NCI-H2227 (cell line): ENCODE results near the gene CACNA2D3.

Source experiments
- DNase-seq: peaks from one replicate; lab custom pipeline; 2025; ENCODE audit not compliant: unreplicated experiment; lab: John Stamatoyannopoulos, UW

The CACNA2D3 gene

DNA sequence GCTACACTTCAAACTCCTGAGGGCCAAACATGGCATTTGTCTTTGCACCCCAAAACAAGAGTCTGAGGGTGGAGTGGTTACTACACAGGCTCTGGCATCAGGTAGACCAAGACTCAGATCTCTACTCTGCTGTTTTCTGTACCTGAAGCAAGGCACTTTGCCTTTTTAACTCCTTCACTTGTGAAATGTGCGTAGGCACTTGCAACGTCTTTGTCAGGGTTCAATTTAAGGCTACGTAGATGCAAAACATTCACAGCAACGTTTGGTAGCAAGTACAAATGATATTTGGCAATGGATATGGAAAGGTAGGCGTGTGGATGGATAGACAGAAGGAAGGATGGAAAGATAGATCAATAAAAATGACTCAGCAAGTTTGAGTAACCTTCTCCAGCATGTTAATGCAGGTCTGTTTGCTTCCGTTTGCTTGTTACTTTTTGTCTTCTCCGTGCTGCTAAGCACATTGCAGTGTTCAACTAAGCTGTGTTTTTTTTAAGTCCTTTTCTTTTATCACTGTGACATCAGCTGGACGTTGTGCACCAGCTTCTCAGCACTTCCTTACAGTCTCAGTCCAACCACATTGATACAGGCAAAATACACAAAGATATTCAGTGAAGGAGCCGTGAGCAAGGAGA, 704.8 kb downstream of the CACNA2D3 start:
- DNase-seq, result no peak

DNA sequence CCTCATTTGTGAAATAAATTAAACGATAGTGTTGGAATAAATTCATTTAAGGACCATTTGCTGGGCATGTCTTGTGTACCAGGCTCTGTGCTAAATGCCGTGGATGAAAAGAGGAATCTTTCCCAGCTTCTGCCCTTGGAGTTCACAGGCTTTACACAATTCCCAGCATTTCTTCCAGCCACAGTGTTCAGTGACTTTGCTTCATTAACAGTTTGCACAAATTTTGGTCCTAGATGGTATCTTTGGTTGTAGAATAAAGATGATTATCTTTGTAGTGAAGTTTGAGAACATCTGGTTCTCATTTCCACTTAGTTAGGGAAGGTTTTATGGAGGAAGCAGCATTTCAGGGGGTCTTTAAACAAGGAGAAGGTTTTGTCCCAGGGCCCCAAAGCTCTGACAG, 705.4 kb downstream of the CACNA2D3 start:
- no peak for DNase-seq

DNA sequence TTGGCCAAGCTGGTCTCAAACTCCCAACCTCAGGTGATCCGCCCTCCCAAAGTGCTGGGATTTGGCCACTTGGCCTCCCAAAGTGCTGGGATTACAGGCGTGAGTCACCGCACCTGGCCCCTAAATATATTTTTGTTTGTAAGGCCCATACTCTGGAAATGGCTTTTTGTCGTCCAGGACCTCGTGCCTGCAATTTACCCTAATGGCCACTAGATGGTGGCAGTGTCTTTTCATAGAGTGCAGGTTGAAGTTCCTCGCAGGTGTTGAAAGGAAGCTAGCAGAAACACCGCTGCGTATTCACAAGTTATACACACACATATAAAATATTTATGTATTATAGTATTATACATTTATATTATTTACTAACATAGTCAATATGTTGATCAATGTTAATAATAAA, 708.3 kb downstream of the CACNA2D3 start:
- no peak for DNase-seq

DNA sequence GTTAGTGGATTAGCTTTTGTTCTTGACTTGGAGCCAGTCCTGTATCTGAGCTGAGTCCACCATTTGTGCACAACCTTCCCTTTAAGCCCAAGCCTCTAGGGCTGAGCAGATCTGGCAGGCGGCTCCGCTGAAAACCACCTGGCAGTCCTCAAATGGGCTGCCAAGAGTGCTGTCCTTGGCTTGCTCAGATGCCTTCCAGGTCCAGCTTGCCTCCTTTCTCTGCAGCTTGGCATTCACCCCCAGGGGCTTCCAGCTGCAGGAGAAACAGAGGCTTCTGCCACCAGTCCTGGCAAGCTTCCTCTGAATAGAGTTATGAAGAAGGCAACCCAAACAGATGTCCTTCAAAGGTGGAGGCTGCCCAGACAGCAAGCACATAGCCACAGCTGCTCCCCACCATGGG, 708.8 kb downstream of the CACNA2D3 start:
- no peak for DNase-seq

DNA sequence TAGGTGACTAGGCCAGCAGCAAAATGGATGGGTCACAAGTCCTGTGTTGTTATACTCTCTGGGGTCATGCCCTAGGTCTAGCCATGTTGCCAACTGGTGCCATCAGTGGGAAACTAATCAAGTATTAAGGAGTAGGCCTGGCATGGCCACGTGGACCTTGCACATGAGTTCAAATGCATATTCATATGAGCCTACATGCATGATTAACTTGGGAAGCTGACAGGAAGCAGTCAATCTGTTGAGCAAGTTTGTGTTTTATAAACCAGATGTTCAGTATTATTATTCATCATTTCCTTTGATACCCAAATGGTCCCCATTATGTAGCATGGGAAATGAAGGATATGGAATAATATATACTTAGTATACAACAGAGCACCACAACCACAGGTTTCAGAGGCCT, 710.5 kb downstream of the CACNA2D3 start:
- DNase-seq, result no peak

DNA sequence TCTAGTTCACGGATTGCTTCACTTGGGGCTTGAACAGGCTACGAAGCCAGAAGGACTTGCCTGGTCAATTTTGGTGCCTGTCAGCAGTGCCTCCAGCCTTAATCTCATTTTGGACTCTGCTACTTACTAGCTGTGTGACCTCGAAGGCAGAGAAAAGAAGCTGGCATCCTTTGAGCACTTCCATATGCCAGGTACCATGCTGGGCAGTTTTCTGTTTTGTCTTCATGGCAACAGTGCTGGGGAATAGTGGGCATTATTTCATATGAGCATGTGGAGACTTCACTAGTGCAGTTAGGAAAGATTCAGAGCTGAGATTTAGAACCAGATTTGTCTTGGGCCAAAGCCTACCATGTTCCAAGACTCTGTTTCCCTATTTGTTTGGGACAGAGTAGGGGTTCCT, 713.3 kb downstream of the CACNA2D3 start:
- DNase-seq, result no peak

DNA sequence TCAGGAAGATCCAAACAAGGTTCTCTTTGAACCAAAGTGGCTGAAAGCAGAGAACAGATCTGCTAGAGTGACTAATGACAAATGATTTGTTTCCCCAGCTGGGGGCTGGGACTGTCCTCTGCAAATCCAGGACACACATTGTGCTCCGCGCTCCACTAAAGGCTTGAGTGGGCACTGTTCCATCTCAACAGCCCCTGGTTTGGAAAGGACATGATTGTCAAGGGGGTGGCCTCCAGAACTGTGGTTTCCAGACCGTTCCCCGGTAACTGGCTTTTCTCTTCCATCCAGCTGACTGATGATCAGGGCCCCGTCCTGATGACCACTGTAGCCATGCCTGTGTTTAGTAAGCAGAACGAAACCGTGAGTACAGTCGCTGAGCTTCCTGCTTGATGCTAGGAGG, 714.5 kb downstream of the CACNA2D3 start:
- DNase-seq, result no peak

DNA sequence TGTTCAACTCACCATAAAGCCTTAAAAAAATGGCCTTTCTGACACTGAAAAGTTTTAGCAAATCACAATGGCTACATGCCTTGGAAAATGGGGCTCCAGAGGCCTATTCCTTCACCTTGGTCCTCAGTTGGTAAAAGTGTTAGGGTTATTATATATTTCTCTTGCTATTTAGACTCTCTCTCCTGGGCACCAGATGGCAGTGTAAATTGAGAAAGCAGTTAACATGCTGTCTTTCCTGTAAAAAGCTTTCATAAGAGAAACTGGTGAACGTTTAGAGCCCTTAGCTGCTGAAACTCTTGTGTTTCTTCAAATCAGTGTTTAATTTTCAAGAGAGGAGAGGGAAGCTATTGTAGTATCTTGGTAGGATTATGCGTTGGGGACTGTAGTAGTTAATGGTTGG, 715.6 kb downstream of the CACNA2D3 start:
- no peak for DNase-seq

DNA sequence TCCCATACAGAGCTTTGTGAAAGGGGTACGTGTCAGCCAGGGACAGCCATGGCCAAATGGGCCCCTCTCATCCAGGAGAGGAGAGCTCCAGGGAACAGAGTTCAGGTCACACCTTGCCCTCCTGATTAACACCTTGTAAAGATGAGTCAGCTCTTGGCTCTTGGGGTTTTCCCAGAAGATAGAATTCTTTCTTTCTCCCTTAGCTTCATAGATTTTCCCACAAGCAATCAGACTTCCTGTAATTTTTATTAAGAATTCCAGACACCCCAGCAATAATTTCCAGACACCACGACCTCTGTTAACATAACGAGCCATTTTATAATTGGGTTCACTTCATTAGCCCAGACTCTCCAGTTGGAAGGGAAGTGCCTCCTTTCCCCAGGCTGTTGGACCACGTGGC, 719.1 kb downstream of the CACNA2D3 start:
- no peak for DNase-seq

DNA sequence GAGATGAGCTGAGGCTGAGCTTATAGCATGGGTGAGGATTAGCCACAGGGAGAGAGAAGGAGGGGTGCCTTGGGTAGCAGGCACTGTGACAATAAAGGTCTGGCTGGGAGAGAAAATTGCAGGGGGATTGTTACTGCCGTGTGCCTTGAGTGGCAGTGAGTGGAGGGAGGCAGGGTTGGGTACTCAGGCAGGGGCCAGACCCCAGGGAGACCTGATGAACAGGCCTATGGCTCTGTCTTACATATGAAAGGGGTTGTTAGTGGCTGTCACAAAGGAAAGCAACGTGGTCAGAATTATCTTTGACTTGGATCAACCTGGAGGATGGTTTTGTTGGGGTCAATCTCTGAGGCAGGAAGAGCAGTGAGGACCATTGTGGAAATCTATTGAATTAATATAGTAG, 721.0 kb downstream of the CACNA2D3 start:
- no peak for DNase-seq

DNA sequence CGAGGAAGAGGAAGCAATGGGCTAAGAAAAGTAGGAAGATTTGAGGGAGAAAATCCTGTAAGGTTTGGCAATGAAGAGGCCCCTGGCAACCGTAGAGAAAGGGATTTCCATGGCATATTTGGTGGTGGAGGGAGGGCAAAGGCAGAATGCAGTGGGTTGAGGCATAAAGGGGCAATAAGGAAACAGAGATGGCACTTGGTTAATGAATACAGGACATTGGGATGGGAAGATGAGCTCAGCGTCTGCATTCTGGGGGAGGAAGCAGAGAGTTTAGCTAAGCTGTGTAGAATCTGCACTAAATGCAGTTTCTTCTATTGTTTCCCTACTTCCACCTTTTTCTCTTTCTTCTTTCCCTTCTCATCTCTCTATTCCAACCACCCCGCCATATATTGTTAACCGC, 721.9 kb downstream of the CACNA2D3 start:
- DNase-seq, result no peak

DNA sequence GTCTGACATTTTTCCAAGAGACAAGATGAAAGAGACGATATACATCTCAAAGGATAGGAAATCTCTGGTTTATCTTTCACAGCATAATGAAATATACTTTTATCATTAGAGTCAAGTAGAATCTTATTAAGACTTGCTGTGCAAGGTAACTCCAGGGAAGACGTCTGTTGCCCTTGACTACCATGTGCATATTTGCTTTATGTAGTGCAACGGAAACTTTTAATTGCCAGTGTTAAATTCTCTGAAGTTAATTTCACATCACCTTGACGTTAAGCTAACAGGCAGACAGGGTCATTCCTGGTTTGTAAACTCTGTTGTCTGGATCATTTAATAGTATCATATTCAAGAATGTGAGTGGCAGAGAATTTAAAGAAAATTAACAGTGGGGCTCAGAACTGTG, 722.7 kb downstream of the CACNA2D3 start:
- DNase-seq, result no peak

DNA sequence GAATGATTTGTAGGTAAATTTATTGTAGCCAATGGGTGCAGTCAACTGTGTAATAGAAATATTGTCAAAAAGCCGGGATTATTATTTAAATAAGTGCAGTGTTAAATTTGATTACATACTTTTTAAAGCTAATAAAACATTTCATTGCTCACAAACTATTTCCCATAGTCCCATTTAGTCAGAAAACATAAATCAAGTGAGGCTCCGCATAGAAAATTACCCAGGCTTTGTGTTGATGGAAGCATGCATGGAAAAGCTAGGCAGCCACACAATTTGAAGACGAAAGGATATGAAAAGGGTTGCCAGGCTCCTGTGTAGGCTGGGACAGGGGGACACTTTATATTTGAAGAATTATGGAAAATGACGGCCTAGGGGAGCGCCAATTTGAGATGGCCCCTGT, 723.2 kb downstream of the CACNA2D3 start:
- DNase-seq, result no peak

DNA sequence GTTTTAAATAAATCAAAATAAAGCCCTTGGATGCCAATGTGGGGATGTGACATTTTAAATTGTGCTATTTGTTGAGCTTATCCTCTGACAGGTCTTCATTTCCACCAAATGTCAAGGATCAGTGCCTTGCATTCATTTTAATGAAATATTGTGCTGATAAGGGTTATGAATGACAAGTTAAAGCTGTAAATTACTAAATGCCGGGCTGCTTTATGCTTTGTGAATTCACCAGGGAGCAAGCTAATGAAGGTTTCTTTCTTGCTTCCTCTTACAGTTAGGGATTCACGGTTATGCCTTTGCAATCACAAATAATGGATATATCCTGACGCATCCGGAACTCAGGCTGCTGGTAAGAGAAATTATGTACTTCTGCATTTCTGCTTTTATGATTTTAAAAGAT, 723.8 kb downstream of the CACNA2D3 start:
- no peak for DNase-seq

DNA sequence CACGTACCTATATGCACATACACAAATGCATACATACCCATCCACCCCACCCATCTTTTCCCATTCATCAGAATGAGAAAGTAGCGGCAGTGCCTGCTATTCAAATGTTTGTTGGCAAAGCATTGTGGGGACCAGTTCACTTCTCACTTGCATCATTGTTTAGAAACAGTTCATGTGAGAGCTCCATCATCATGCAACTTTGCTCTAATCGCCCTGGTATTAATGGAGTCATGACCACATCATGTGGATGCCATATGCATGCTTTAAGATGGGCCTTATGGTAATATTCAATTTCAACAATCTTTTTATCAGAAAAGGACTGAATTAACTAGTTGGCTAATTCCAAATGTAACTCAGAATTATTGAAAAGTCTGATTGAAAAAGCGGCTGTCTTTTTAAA, 725.0 kb downstream of the CACNA2D3 start:
- no peak for DNase-seq

DNA sequence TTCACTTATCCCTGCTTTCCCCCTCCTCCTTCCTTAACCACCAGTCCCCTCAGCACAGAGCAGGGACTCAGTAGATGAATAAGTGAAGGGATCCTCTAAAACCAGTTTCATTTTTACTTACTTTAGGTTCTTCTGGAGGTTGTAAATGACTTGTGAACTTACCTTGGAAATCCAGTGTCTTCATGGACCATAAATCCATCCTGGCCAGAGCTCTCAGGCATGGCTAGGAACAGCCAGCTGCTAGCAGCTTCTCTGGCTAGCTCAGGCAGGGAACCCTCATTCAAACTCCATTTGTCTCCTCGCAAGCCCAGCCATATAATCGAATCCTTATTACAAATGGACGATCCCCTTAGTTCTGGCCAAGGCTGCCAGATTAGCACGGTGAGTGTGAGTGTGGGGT, 727.0 kb downstream of the CACNA2D3 start:
- no peak for DNase-seq

DNA sequence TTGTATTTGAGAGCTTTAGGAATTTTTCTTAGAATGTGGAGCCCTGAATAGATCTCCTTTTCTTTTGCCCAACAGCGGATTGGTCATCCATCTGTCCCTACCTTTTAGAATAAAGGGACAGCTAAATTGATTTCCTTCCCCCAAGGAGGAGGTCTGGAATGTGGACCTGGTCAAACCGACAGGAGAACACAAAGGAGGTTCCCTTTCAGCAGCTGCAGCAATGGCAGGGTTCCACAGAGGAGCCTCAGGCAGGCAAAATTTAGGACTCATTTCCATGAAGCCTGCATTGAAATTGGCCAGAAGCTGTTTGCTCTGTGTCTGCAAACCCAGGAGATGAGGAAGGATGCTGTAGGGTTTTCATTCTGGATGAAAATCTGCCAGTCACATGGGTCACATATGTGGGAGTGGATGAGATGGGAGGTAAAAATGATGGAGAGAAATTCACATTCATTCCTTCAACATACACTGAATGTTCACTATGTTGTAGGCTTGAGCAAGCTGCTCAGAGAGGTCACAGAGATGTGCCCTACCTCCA, 728.2 kb downstream of the CACNA2D3 start:
- no peak for DNase-seq

DNA sequence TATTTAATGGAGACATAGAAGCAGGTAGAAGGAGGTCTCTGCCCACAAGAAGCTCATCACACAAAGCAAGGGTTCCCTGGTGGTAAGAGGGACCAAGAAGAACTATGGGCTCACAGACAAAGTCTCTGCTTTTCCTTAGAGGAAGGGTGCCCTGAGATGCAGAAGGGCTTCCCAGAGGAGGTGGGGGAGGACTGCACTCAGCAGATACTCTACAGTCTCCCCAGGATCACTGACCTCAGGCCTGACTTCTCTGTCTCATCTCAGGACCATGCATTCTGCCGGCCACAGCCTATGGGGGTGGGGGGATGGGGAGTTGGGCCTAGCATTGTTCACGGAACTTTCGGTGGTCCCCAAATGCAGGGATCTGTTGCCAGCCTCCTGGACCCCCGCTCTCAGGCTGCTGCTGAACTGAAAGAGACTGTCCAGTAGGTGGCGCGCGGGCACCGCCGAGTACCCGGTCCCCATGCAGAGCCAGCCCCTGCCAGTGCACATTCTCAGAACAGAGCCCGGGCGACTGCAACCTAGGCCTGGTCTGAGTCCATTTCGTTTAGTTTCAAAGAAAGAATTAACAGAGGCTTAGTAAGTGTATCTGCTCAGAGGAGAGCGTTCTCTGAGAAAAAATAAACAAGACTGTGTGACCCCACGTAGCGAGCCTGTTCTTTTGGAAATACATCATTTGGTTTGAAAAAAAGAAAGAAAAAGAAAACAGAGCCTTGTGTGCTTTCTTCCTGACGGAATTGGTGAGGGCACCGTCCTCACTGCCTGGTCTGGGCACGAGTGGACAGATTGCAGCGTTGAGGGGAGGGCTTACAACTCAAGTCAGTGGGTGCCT, 731.4 kb downstream of the CACNA2D3 start:
- peak; percentile 60 for DNase-seq

DNA sequence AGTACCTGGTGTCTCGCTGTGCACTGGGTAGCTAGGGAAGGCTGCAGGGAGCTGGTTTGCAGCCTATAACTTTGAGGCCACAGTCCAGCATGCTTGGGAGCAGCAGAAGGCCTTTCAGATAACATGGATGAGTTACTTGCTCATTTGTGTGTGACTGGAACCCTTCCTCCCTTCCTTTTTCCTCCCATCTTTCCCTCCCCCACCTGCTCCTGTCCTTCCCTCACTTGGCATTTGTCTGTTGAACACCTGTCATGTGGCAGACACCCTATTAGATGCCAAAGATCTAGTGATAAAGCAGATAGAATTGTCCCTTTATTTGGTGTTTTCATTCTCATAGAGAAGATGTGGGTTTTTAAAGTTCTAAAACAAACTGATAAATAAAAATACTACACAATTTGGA, 733.9 kb downstream of the CACNA2D3 start:
- no peak for DNase-seq

DNA sequence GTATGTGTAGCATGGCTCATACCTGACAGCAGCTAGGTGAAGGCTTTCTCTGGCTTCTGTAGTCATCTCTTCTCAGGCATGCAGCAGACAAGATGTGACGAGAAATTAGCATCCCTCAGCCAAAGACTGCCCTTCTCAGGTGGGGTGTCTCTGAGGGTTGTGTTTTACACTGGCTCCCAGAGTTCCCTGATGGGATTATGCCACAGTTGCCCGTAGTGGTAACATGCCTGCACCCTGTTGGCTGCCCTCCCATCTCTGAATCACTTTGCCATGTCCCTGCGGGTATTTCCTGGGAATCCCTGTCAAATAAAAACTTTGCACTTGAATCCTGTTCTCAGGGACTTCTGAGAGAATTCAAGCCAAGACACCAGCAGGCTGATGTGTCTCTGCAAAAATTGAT, 735.0 kb downstream of the CACNA2D3 start:
- DNase-seq, result no peak

DNA sequence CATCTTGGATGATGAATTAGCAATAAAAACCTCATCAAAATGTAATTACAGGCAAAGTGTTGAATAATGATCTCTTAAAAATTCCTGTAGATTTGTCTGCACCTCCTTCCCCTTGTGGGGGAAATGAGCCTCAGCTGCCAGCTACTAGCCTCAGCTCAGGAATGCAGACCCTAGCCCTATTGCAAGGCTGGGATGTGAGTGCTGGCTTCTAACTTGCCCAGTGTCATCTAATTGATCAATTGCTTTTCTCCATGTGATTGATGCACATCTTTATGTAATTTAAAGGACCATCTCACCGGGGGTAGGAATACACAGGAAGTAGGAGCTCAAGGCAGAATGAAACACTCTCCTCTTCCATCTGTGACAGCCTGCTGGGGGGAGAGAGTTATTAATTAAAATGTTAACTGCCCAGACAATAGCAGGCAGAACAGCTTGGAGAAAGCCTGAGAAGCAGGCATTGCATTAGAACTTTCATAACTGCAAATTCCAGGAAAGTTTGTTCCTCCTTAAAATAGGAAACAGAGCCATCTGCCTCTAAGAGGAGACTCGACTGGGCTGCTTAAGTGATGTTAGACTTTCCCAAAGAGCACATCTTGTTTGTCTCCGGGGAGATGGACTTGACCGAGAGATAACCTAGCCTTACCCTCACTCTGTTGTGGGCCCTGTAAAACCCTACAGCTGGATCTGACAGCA, 735.9 kb downstream of the CACNA2D3 start:
- DNase-seq, result no peak

DNA sequence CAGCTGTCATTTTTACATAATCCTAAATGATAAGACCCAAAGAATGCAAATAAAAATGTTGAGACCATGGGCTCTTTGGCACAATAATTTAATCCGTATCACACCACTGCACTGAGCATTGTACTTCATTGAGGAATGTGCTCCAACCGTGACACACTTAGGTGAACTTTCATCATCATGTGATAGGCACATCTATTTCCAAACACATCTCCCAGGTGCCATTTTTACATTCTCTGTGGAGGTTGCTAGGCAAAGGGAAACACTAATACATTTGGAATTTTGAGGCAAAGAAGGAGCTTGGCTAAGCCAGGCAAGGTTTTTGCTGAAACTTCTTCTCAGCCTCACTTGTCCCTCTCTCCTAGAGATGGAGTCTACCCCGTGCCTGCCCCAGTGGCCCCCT, 736.8 kb downstream of the CACNA2D3 start:
- DNase-seq, result no peak
